Stomach (tissue), 19 donors: ENCODE data around the gene MFAP1. TPM values are rescaled to one million over a fixed set of nuclear protein-coding genes. Genes with fewer than 3 reads are reported as not detected.

Experiments
- DNase-seq, 2 donors: peaks; one replicate each; pipeline versions ENCODE4 v3.0.0 to v3.0.0-alpha.2; 2013 to 2019
- H3K27ac ChIP-seq, 5 donors: fragments of 200-600 bp in 4 of 5; sonication (generic) in 4 of 5; one replicate each; pipeline ENCODE4 v1.5.1; 2013 to 2019; ENCODE audit warnings: mild to moderate bottlenecking in 1 of 5, moderate library complexity in 1 of 5
- H3K27me3 ChIP-seq, 3 donors: fragments of 200-600 bp; sonication (generic); one replicate each; pipeline ENCODE4 v1.5.1; 2017 to 2019; ENCODE audit warnings: mixed run types in 1 of 3
- H3K36me3 ChIP-seq, 4 donors: fragments of 200-600 bp; sonication (generic); 1 replicate in 3 of 4; 2 replicates in 1 of 4; pipeline ENCODE4 v1.5.1; 2016 to 2019
- H3K4me1 ChIP-seq, 4 donors: fragments of 200-600 bp; sonication (generic); one replicate each; pipeline ENCODE4 v1.5.1; 2016 to 2019
- H3K4me3 ChIP-seq, 4 donors: fragments of 200-600 bp; sonication (generic) in 3 of 4; one replicate each; pipeline ENCODE4 v1.5.1; 2016 to 2019; ENCODE audit warnings: mild to moderate bottlenecking in 1 of 4
- H3K9me3 ChIP-seq, 4 donors: fragments of 200-600 bp; sonication (generic); one replicate each; pipeline ENCODE4 v1.5.1; 2016 to 2019
- EP300 ChIP-seq: sonication (generic); formaldehyde crosslinking; IDR thresholded peaks from one replicate; pipeline ENCODE4 v1.6.1; 2017; ENCODE audit warnings: antibody characterized with exemption
- POLR2A ChIP-seq, 4 donors: fragments of 450-650 bp; IDR thresholded peaks; one replicate each; pipeline ENCODE4 v1.6.1; 2016; ENCODE audit warnings: antibody characterized with exemption in 4 of 4, control low read depth in 2 of 4, mild to moderate bottlenecking in 1 of 4, moderate library complexity in 1 of 4
- POLR2AphosphoS5 ChIP-seq, 3 donors: sonication (generic); formaldehyde crosslinking; IDR thresholded peaks; one replicate each; pipeline ENCODE4 v1.6.1; 2016; ENCODE audit warnings: antibody characterized with exemption in 3 of 3
- WGBS, 5 donors: extraction: QIAGEN DNeasy Blood & Tissue Kit in 3 of 5; methylation state at CpG; one replicate each; pipeline versions ENCODE4 v1.1.5 to v1.1.7; 2013 to 2018; 5-methylcytosine and 5-hydroxymethylcytosine counted together
- intact Hi-C: fragments of 100-400 bp; cut with DNase I; formaldehyde crosslinking; loops from one replicate; pipeline ENCODE4 v1.15.1; 2023; ENCODE audit warnings: low total_unique reads
- long read RNA-seq, 10 donors: transcript quantifications; one replicate each; lab custom pipeline, GENCODE V29; 2026
- polyA plus RNA-seq, 3 donors: library from polyadenylated mRNA; stranded (reverse); fragments of 200-250 nt; gene quantifications; one replicate each; pipeline ENCODE4 v1.2.3, GENCODE V29; 2013
- total RNA-seq, 5 donors: library from RNA; depleted of rRNA; stranded (reverse); fragments of >200 nt; gene quantifications; one replicate each; pipeline versions ENCODE4 v1.1.0 to v1.2.3, GENCODE V29; 2014 to 2016
- TF ChIP-seq, protein P1 (sequence below), 7 experiments: fragments of 450-650 bp in 4 of 7; fragments of 200-600 bp in 3 of 7; sonication (generic) in 3 of 7; IDR thresholded peaks; one replicate each; pipeline ENCODE4 v1.5.1; 2016 to 2019; ENCODE audit warnings: antibody characterized with exemption in 7 of 7, control low read depth in 2 of 7, mild to moderate bottlenecking in 1 of 7
- donor health status: healthy with polysubstance abuse.
- donor health status: Bipolar disorder and iron deficiency.
- donor health status: healthy.

Gene MFAP1, protein sequence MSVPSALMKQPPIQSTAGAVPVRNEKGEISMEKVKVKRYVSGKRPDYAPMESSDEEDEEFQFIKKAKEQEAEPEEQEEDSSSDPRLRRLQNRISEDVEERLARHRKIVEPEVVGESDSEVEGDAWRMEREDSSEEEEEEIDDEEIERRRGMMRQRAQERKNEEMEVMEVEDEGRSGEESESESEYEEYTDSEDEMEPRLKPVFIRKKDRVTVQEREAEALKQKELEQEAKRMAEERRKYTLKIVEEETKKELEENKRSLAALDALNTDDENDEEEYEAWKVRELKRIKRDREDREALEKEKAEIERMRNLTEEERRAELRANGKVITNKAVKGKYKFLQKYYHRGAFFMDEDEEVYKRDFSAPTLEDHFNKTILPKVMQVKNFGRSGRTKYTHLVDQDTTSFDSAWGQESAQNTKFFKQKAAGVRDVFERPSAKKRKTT
- 10 to 100 TPM in 2 of 5 donors, 1 to 10 TPM in 3; 1.2 to 20.3 (median 4.6) TPM for total RNA-seq
- polyA plus RNA-seq = 10 to 100 TPM in 2 of 3 donors, 1 to 10 TPM in 1; 9.7 to 17.7 (median 16.6) TPM
- long read RNA-seq, donor 1, transcript MFAP1-201 (9 exons, 2,155 nt) = major isoform, 5 of 5 reads
- long read RNA-seq, donor 1, partial matches to known transcripts = 0 of 5 reads
- long read RNA-seq, donor 1, other reads (novel, unspliced or antisense) = 0 of 5 reads
- long read RNA-seq, donor 2, partial matches to known transcripts = 0 of 6 reads
- long read RNA-seq, donor 2, other reads (novel, unspliced or antisense) = 0 of 6 reads
- long read RNA-seq, donor 3, partial matches to known transcripts = 0 of 1 reads
- long read RNA-seq, donor 3, other reads (novel, unspliced or antisense) = 0 of 1 reads
- long read RNA-seq, donor 4, partial matches to known transcripts = 0 of 1 reads
- long read RNA-seq, donor 4, other reads (novel, unspliced or antisense) = 0 of 1 reads
- long read RNA-seq, donor 5, transcript MFAP1-201 (9 exons, 2,155 nt) = major isoform, 5 of 15 reads
- long read RNA-seq, donor 5, partial matches to known transcripts = 6 of 15 reads
- long read RNA-seq, donor 5, other reads (novel, unspliced or antisense) = 0 of 15 reads
- long read RNA-seq, donor 6, transcript MFAP1-201 (9 exons, 2,155 nt) = major isoform, 9 of 11 reads
- long read RNA-seq, donor 6, partial matches to known transcripts = 0 of 11 reads
- long read RNA-seq, donor 6, other reads (novel, unspliced or antisense) = 0 of 11 reads
- long read RNA-seq, donor 7, transcript MFAP1-201 (9 exons, 2,155 nt) = major isoform, 9 of 9 reads
- long read RNA-seq, donor 7, partial matches to known transcripts = 0 of 9 reads
- long read RNA-seq, donor 7, other reads (novel, unspliced or antisense) = 0 of 9 reads
- long read RNA-seq, donor 8, transcript MFAP1-201 (9 exons, 2,155 nt) = major isoform, 5 of 5 reads
- long read RNA-seq, donor 8, partial matches to known transcripts = 0 of 5 reads
- long read RNA-seq, donor 8, other reads (novel, unspliced or antisense) = 0 of 5 reads
- long read RNA-seq, donor 9, partial matches to known transcripts = 0 of 4 reads
- long read RNA-seq, donor 9, other reads (novel, unspliced or antisense) = 0 of 4 reads
- long read RNA-seq, donor 10, partial matches to known transcripts = 0 of 3 reads
- long read RNA-seq, donor 10, other reads (novel, unspliced or antisense) = 0 of 3 reads

DNA sequence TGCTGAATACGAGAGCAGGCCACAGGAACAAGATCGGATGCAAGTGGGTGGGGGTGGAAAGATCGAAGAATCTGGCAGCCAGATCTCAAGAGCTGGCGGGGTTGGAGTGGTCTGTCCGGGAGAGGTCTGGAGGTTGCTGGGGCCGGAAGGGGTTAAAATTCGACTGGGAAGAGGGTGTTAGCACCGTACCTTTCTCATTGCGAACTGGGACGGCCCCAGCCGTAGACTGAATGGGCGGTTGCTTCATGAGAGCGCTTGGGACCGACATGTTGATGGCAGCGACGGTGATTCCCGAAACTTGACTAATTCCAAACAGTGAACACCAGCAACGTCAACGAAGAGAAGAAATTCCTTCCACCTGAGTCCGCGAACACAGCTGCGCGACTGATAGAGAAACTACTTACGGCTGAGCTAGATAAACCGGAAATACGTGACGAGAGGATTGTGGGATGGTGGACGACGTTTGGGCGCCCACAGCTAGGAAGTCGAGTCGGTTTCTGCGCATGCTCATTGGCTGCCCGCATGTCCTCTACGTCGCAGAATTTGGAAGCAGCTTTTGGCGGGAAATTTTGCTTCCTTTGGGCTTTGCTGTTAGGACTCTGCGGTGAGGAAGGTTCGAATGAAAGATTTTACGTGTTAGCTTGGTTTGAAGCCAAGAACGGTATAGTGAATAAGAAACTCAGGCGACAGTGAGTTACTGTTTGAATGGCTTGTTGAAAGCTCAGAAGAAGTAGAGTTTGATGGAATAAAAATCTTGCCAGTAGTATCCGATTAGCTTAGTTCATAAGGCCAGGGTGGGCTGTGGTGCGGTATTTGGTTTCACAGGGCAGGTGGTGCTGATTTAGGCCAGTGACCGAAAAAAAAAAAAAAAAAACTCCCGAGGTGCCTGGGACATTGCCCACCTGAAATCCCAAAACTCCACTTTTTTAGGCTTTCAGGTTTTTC is at the start of gene MFAP1:
Gene MFAP1 (minus strand): TSS at position 389 of the 945 bp plus-strand sequence. CDS start 121 bp downstream, at position 268.
- H3K9me3 ChIP-seq = no peaks in the 10 kb centered on the region
- WGBS, 5 donors = 7 to 9% (median 8%) methylated on average over 46 of the region's 46 CpGs
- peak within 1 kb of the TSS; percentile 89 to 96 (median 95) for H3K27ac ChIP-seq
- no peaks in the 10 kb centered on the region for H3K27me3 ChIP-seq
- intact Hi-C loops = no loop called here
- peaks cover 34 to 75% (median 50%) of the 10 kb centered on the region in 4 donors for H3K4me1 ChIP-seq
- peaks cover 0 to 11% (median 3%) of the 10 kb centered on the region in 4 donors for H3K36me3 ChIP-seq
- DNase-seq = peak; percentile 95 to 99
- H3K4me3 ChIP-seq = peak within 1 kb of the TSS; percentile 53 to 79 (median 75)
- no peak for TF ChIP-seq EP300
- TF ChIP-seq, protein P1, sequence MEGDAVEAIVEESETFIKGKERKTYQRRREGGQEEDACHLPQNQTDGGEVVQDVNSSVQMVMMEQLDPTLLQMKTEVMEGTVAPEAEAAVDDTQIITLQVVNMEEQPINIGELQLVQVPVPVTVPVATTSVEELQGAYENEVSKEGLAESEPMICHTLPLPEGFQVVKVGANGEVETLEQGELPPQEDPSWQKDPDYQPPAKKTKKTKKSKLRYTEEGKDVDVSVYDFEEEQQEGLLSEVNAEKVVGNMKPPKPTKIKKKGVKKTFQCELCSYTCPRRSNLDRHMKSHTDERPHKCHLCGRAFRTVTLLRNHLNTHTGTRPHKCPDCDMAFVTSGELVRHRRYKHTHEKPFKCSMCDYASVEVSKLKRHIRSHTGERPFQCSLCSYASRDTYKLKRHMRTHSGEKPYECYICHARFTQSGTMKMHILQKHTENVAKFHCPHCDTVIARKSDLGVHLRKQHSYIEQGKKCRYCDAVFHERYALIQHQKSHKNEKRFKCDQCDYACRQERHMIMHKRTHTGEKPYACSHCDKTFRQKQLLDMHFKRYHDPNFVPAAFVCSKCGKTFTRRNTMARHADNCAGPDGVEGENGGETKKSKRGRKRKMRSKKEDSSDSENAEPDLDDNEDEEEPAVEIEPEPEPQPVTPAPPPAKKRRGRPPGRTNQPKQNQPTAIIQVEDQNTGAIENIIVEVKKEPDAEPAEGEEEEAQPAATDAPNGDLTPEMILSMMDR (IDR thresholded peaks at IDR 0.05) = no peak
- peak; percentile 97 to 99 (median 98) for TF ChIP-seq POLR2AphosphoS5 (IDR thresholded peaks at IDR 0.05)
- peak in 2 of 4 donors; percentile 76 to 83 for TF ChIP-seq POLR2A (IDR thresholded peaks at IDR 0.05)

DNA sequence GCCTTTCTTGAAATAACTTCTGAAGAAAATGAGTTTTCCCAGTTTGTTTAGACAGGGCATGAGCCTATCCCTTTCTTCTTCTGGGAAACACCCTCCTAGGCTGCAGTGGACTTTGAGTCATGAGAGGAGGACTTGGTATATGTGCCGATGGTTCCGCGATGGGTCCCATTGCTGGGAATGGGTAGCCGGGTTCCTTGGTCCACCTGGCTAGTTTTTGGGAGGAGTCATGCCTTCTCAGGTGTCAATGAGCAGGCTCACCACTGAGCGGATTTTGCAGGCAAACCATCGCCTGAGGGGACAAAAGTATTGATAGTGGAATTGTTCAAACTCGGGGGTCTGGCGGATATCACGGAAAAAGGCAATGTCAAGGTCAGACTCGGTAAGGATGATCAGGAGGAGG is 49.2 kb upstream of the MFAP1 start:
- Histone ChIP-seq H3K27ac (no peak overlapping the region), H3K4me3 (no peak overlapping the region), H3K4me1 (peaks cover 0 to 5% (median 0%) of the 10 kb centered on the region in 4 donors), H3K9me3 (no peaks in the 10 kb centered on the region), H3K36me3 (peaks cover 0 to 16% (median 2%) of the 10 kb centered on the region in 4 donors), H3K27me3 (no peaks in the 10 kb centered on the region)
- WGBS, 5 donors = 91 to 95% (median 93%) methylated on average over 10 of the region's 10 CpGs
- intact Hi-C loops = no loop called here
- DNase-seq = no peak
- TF ChIP-seq, protein P1 (IDR thresholded peaks at IDR 0.05) = no peak
- no peak for TF ChIP-seq POLR2AphosphoS5 (IDR thresholded peaks at IDR 0.05)
- no peak for TF ChIP-seq EP300
- TF ChIP-seq POLR2A (IDR thresholded peaks at IDR 0.05) = no peak

- Histone ChIP-seq H3K4me3 (no peak overlapping the region), H3K36me3 (peaks cover 0 to 16% (median 2%) of the 10 kb centered on the region in 4 donors), H3K27me3 (no peaks in the 10 kb centered on the region), H3K27ac (no peak overlapping the region), H3K4me1 (no peaks in the 10 kb centered on the region), H3K9me3 (no peaks in the 10 kb centered on the region)
- peak in 1 of 2 donors; percentile 89 for DNase-seq
- intact Hi-C loops = no loop called here
- 55 to 65% (median 61%) methylated on average over 6 of the region's 6 CpGs for WGBS, 5 donors
- TF ChIP-seq, protein P1 (IDR thresholded peaks at IDR 0.05) = peak in 4 of 7 experiments; percentile 27 to 45 (median 36)
- no peak for TF ChIP-seq EP300
Measured at GRCh38 chr15:43872416-43873020, 48.0 kb upstream of the MFAP1 start.
